GM21825 (cell line): ENCODE results near the gene GRAP.
"Not testable (repeated sequence)": the region's sequence is repeated elsewhere in the genome, so short reads cannot be mapped to it uniquely, and the experiment has no call there.

Experiments used
- ATAC-seq: cut with Tn5 transposase; IDR thresholded peaks from one replicate; pipeline ENCODE4 v1.9.1; 2021; ENCODE audit warnings: mild to moderate bottlenecking, moderate library complexity; ENCODE audit not compliant: unreplicated experiment

Gene GRAP

GRCh38 chr17:19042369-19042768, 4.4 kb downstream of the GRAP start:
- ATAC-seq = not testable (repeated sequence)

GRCh38 chr17:19041871-19042270, 4.9 kb downstream of the GRAP start:
- ATAC-seq = not testable (repeated sequence)

- ATAC-seq = not testable (repeated sequence)
Measured at GRCh38 chr17:19040350-19040749, 6.4 kb downstream of the GRAP start.

- ATAC-seq = peak; percentile 22
Measured at GRCh38 chr17:19038730-19039129, 8.0 kb downstream of the GRAP start.

- ATAC-seq = not testable (repeated sequence)
Measured at GRCh38 chr17:19038007-19038406, 8.8 kb downstream of the GRAP start.

GRCh38 chr17:19037547-19037946, 9.2 kb downstream of the GRAP start:
- not testable (repeated sequence) for ATAC-seq

- ATAC-seq = not testable (repeated sequence)
Measured at GRCh38 chr17:19036186-19036585, 10.6 kb downstream of the GRAP start.

GRCh38 chr17:19032377-19032988, 14.3 kb downstream of the GRAP start:
- ATAC-seq = peak; percentile 44

GRCh38 chr17:19031729-19032128, 15.0 kb downstream of the GRAP start:
- not testable (repeated sequence) for ATAC-seq

- ATAC-seq = not testable (repeated sequence)
Measured at GRCh38 chr17:19030771-19031449, 15.8 kb downstream of the GRAP start.

- ATAC-seq = not testable (repeated sequence)
Measured at GRCh38 chr17:19029740-19030139, 17.0 kb downstream of the GRAP start.

- ATAC-seq = not testable (repeated sequence)
Measured at GRCh38 chr17:19028671-19029070, 18.1 kb downstream of the GRAP start.

GRCh38 chr17:19024101-19025078, 22.4 kb downstream of the GRAP start:
- no peak for ATAC-seq

GRCh38 chr17:19023209-19023999, 23.4 kb downstream of the GRAP start:
- no peak for ATAC-seq

- ATAC-seq = no peak
Measured at GRCh38 chr17:19022747-19023146, 24.0 kb downstream of the GRAP start.

- no peak for ATAC-seq
Measured at GRCh38 chr17:19022128-19022527, 24.6 kb downstream of the GRAP start.

GRCh38 chr17:19021622-19022083, 25.1 kb downstream of the GRAP start:
- ATAC-seq = no peak

GRCh38 chr17:19021011-19021621, 25.6 kb downstream of the GRAP start:
- ATAC-seq = not testable (repeated sequence)

- no peak for ATAC-seq
Measured at GRCh38 chr17:19020016-19020415, 26.7 kb downstream of the GRAP start.
